Colonic mucosa (tissue), 4 donors: Measurements from ENCODE around the gene WWOX. TPM values are rescaled to one million over a fixed set of nuclear protein-coding genes. Genes with fewer than 3 reads are reported as not detected.

Source experiments
- DNase-seq: peaks from one replicate; pipeline ENCODE4 v3.0.0-alpha.2; 2020
- H3K27ac ChIP-seq: fragments of 200-600 bp; one replicate; pipeline ENCODE4 v1.8.0; 2021
- H3K27me3 ChIP-seq: fragments of 200-600 bp; one replicate; pipeline ENCODE4 v1.8.0; 2021
- H3K36me3 ChIP-seq: fragments of 200-600 bp; one replicate; pipeline ENCODE4 v1.8.0; 2021
- H3K4me1 ChIP-seq: fragments of 200-600 bp; one replicate; pipeline ENCODE4 v1.8.0; 2021; ENCODE audit warnings: mild to moderate bottlenecking
- H3K4me3 ChIP-seq: fragments of 200-600 bp; one replicate; pipeline ENCODE4 v1.8.0; 2021
- H3K9ac ChIP-seq, 2 donors: one replicate each; pipeline ENCODE4 v1.7.0; 2013; ENCODE audit warnings: control low read depth in 2 of 2, low read depth in 2 of 2, low read length in 2 of 2
- H3K9me3 ChIP-seq: fragments of 200-600 bp; one replicate; pipeline ENCODE4 v1.8.0; 2021
- intact Hi-C: fragments of 100-400 bp; cut with DNase I; formaldehyde crosslinking; loops from one replicate; pipeline ENCODE4 v1.14.1; 2022
- total RNA-seq, 2 donors: library from RNA; stranded (reverse); fragmentation: NEBNext Ultra II Directional in 1 of 2; extraction: Animal tissue kit (Norgen Biotek cat#: 25700) in 1 of 2; gene quantifications; one replicate each; pipeline ENCODE4 v1.2.1, GENCODE V29; 2021
- TF ChIP-seq, protein P1 (sequence below): fragments of 200-600 bp; IDR thresholded peaks from one replicate; pipeline ENCODE4 v1.8.0; 2022; ENCODE audit warnings: antibody characterized with exemption, mild to moderate bottlenecking
- donor health status: healthy.
- donor health status: DM: no; HTN: no; CAD: no.
- donor health status: DM: no; HTN: no; CAD: no.

WWOX gene
- total RNA-seq, 2 donors from 2014 or later: 7.2 to 11.0 TPM

DNA sequence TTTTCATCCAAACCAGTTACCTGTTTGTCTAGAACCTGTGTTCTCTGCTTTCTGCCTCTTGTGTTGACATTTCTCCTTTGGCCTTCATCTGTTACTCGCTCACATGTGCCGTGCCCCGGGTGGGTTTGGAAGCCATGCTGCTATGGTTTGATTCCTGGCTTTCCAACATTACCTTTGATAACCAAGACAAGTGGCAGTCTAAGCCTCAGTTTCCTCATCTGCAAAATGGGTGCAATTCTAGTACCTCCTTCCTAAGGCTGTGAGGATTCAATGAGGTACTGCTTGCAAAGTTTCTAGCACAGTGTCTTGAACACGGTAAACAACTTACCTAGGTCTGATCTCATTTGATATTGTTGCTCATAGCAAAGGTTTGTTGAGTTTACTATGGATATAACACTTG is 665.0 kb downstream of the WWOX start:
- TF ChIP-seq, protein P1, sequence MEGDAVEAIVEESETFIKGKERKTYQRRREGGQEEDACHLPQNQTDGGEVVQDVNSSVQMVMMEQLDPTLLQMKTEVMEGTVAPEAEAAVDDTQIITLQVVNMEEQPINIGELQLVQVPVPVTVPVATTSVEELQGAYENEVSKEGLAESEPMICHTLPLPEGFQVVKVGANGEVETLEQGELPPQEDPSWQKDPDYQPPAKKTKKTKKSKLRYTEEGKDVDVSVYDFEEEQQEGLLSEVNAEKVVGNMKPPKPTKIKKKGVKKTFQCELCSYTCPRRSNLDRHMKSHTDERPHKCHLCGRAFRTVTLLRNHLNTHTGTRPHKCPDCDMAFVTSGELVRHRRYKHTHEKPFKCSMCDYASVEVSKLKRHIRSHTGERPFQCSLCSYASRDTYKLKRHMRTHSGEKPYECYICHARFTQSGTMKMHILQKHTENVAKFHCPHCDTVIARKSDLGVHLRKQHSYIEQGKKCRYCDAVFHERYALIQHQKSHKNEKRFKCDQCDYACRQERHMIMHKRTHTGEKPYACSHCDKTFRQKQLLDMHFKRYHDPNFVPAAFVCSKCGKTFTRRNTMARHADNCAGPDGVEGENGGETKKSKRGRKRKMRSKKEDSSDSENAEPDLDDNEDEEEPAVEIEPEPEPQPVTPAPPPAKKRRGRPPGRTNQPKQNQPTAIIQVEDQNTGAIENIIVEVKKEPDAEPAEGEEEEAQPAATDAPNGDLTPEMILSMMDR: no peak

DNA sequence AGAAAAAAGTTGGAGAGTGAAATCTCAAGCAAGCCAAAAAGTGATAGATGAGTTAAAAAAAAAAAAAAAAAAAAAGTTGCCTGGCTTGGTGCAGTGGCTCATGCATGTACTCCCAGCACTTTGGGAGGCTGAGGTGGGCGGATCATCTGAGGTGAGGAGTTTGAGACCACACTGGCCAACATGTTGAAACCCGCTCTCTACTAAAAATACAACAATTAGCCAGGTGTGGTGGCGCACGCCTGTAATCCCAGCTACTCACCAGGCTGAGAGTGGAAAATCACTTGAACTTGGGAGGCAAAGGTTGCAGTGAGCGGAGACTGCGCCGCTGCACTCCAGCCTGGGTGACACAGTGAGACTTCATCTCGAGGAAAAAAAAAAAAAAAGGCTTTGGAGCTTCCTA is 668.8 kb downstream of the WWOX start:
- intact Hi-C loops: no loop called here
- Histone ChIP-seq H3K4me3 (no peak overlapping the region), H3K27me3 (no peaks in the 10 kb centered on the region), H3K27ac (no peak overlapping the region), H3K9ac (no peak overlapping the region), H3K36me3 (no peaks in the 10 kb centered on the region), H3K4me1 (no peaks in the 10 kb centered on the region), H3K9me3 (no peaks in the 10 kb centered on the region)
- TF ChIP-seq, protein P1: no peak
- no peak for DNase-seq

More for the DNA sequence above, 665.0 kb downstream of the WWOX start:
- Histone ChIP-seq H3K27ac (no peak overlapping the region), H3K9ac (no peak overlapping the region), H3K36me3 (no peaks in the 10 kb centered on the region), H3K4me1 (no peaks in the 10 kb centered on the region), H3K9me3 (no peaks in the 10 kb centered on the region), H3K4me3 (no peak overlapping the region), H3K27me3 (no peaks in the 10 kb centered on the region)
- intact Hi-C loops: no loop called here
- DNase-seq: no peak

DNA sequence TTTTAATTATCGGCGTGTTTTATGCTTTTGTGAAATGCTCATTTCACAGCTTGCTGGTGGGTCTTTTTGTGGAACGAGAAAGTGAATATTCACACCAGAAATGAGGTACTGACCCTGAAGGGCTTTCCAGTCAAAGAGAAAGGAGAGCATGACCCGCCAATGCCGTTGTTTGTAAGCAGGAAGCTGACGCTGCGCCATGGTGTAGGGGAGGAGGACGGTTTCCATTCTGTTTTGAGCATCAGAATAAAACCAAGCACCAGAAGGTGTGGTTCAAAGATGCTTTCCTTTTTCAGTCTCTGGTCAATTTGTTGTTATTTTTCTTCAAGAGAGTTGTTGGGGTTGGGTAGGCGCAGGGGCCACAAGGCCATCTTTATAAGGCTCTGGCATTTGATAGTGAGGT is 669.3 kb downstream of the WWOX start:
- no peak overlapping the region for H3K9ac ChIP-seq
- no peak overlapping the region for H3K27ac ChIP-seq
- no peaks in the 10 kb centered on the region for H3K27me3 ChIP-seq
- TF ChIP-seq, protein P1: no peak
- no peaks in the 10 kb centered on the region for H3K36me3 ChIP-seq
- intact Hi-C loops: no loop called here
- no peaks in the 10 kb centered on the region for H3K9me3 ChIP-seq
- no peak for DNase-seq
- no peak overlapping the region for H3K4me3 ChIP-seq
- H3K4me1 ChIP-seq: no peaks in the 10 kb centered on the region

DNA sequence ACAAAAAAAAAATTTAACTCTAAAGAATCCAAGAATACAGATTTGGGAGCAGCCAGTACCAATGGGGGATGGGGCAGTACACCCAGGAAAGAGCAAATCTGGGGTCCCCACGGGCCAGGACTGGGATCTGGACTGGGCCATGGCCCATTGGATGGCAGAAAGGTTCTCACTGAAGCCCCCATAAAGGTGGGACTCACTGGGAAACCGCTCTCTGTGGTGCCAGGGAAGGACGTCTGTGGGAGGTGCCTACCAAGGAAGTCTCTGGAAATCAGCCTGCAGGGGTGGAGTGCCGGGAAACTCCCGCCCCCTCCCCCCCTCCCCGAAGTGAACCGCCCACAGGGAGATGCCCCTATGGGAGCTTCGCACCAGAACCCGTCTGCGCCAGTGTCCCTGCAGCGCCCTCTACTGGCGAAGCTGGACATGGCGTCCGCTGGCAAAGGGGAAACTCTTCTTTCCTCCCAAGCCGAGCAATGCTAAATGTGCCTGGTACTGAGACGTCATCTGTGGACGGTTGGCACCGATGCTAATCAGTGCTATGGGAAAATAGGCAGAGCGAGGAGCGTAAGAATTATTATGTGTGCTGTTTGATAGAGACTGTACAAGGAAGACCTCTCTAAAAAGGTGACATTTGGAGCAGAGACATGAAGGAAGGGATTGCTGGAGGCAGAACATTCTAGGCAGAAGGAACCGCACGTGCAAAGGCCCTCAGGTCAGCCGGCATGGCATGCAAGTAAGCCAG is 671.1 kb downstream of the WWOX start:
- no peaks in the 10 kb centered on the region for H3K9me3 ChIP-seq
- no peak overlapping the region for H3K27ac ChIP-seq
- intact Hi-C loops: loop anchor here (5.0 to 10.0 kb wide), 2 partner anchors 63 to 266 kb away; no protein-coding TSS in a partner anchor
- no peaks in the 10 kb centered on the region for H3K36me3 ChIP-seq
- no peak overlapping the region for H3K9ac ChIP-seq
- peak; percentile 83 for DNase-seq
- no peaks in the 10 kb centered on the region for H3K4me1 ChIP-seq
- H3K27me3 ChIP-seq: no peaks in the 10 kb centered on the region
- TF ChIP-seq, protein P1: peak; percentile 92
- H3K4me3 ChIP-seq: no peak overlapping the region

DNA sequence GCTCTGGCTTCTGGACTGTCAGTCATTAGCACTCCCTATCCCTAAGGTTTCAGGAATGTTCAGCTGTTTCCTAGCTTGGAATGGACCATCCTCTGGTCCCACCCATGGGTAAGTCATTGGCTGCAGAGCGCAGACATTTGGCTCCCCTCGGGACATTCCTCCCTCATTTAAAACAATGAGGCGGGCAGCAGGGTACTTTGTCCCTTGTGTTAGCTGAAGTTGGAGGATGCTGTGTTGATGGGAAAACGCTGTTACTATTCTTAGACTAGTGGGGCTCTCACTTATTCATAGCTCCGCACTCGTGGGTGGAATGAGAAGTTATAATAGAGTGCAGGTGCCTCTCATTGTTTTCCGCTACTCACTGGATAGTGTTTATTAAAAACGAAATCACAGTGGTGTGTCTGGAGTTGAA is 673.8 kb downstream of the WWOX start:
- H3K27me3 ChIP-seq: no peaks in the 10 kb centered on the region
- no peaks in the 10 kb centered on the region for H3K36me3 ChIP-seq
- no peak for DNase-seq
- H3K9ac ChIP-seq: no peak overlapping the region
- H3K9me3 ChIP-seq: no peaks in the 10 kb centered on the region
- intact Hi-C loops: loop anchor here (5.0 to 10.0 kb wide), 2 partner anchors 66 to 268 kb away; no protein-coding TSS in a partner anchor
- no peak overlapping the region for H3K4me3 ChIP-seq
- TF ChIP-seq, protein P1: no peak
- H3K4me1 ChIP-seq: no peaks in the 10 kb centered on the region
- H3K27ac ChIP-seq: no peak overlapping the region
